ENCODE measurements around the gene MCUB. TPM values are rescaled to one million over a fixed set of nuclear protein-coding genes. Genes with fewer than 3 reads are reported as not detected.
"Not testable (repeated sequence)": the region's sequence is repeated elsewhere in the genome, so short reads cannot be mapped to it uniquely, and the experiment has no call there.

The MCUB gene
- polyA plus RNA-seq, 3 donors = 117 to 125 (median 123) TPM

GRCh38 chr4:109678925-109679324, 118.9 kb downstream of the MCUB start:
- H3K4me2 ChIP-seq (replicated peaks; ENCODE audit: extremely low read depth, low read length, poor library complexity, severe bottlenecking); H2AFZ ChIP-seq (ENCODE audit: insufficient read depth, low read depth, low read length, poor library complexity, severe bottlenecking); H3K4me1 Mint-ChIP-seq; DNase-seq; H3K9me3 ChIP-seq (replicated peaks in 1 of 2; ENCODE audit: control insufficient read depth in 1 of 2, insufficient read depth in 1 of 2, low read length in 2 of 2); H3K27ac ChIP-seq (ENCODE audit: low read depth in 1 of 2, low read length in 2 of 2); H3K4me3 ChIP-seq (replicated peaks in 1 of 3; ENCODE audit: low read depth in 2 of 3, low read length in 3 of 3); H3K27me3 ChIP-seq (ENCODE audit: control insufficient read depth in 2 of 2, insufficient read depth in 2 of 2, low read length in 2 of 2); H3K4me1 ChIP-seq (ENCODE audit: control insufficient read depth in 1 of 2, insufficient read depth in 2 of 2, low read length in 2 of 2); H4K20me1 ChIP-seq (ENCODE audit: insufficient read depth, low read length); H3K9ac ChIP-seq (ENCODE audit: insufficient read depth, low read length, poor library complexity, severe bottlenecking); intact Hi-C loops (cut with micrococcal nuclease); H3K79me2 ChIP-seq (ENCODE audit: insufficient read depth, low read length); H3K27me3 Mint-ChIP-seq (ENCODE audit: low read depth in 3 of 3); H3K4me3 Mint-ChIP-seq: not testable (repeated sequence)
- peaks cover 4 to 11% (median 8%) of the 10 kb centered on the region in 7 donors for H3K9me3 Mint-ChIP-seq
- H3K36me3 Mint-ChIP-seq = peaks cover 42 to 52% of the 10 kb centered on the region in 2 donors
- peak overlapping the region in 1 of 7 donors; percentile 16 for H3K27ac Mint-ChIP-seq
- 100% methylated on average over 7 of the region's 14 CpGs for WGBS (ENCODE audit: insufficient coverage)
- peaks cover 2 to 43% of the 10 kb centered on the region in 2 donors for H3K36me3 ChIP-seq (replicated peaks in 1 of 2; ENCODE audit: control insufficient read depth in 1 of 2, insufficient read depth in 2 of 2, low read length in 2 of 2)

GRCh38 chr4:109682875-109683274, 122.8 kb downstream of the MCUB start:
- no peak overlapping the region for H3K9ac ChIP-seq (ENCODE audit: insufficient read depth, low read length, poor library complexity, severe bottlenecking)
- H3K27me3 ChIP-seq (ENCODE audit: control insufficient read depth in 2 of 2, insufficient read depth in 2 of 2, low read length in 2 of 2) = no peaks in the 10 kb centered on the region
- no peak for TF ChIP-seq CTCF (IDR thresholded peaks at IDR 0.05)
- intact Hi-C loops (cut with micrococcal nuclease) = no loop called here
- 100% methylated on average over 1 of the region's 2 CpGs for WGBS (ENCODE audit: insufficient coverage)
- H2AFZ ChIP-seq (ENCODE audit: insufficient read depth, low read depth, low read length, poor library complexity, severe bottlenecking) = no peak overlapping the region
- peaks cover 4% of the 10 kb centered on the region for H4K20me1 ChIP-seq (ENCODE audit: insufficient read depth, low read length)
- H3K79me2 ChIP-seq (ENCODE audit: insufficient read depth, low read length) = no peaks in the 10 kb centered on the region
- H3K9me3 Mint-ChIP-seq = peaks cover 3 to 11% (median 7%) of the 10 kb centered on the region in 7 donors
- peaks cover 6% of the 10 kb centered on the region for H3K4me1 Mint-ChIP-seq
- no peak overlapping the region for H3K4me3 ChIP-seq (replicated peaks in 1 of 3; ENCODE audit: low read depth in 2 of 3, low read length in 3 of 3)
- H3K27ac ChIP-seq (ENCODE audit: low read depth in 1 of 2, low read length in 2 of 2) = no peak overlapping the region
- H3K4me3 Mint-ChIP-seq = no peak overlapping the region
- H3K9me3 ChIP-seq (replicated peaks in 1 of 2; ENCODE audit: control insufficient read depth in 1 of 2, insufficient read depth in 1 of 2, low read length in 2 of 2) = peaks cover 4 to 7% of the 10 kb centered on the region in 2 donors
- no peak for DNase-seq
- H3K36me3 Mint-ChIP-seq = peaks cover 62 to 80% of the 10 kb centered on the region in 2 donors
- no peak overlapping the region for H3K27ac Mint-ChIP-seq
- peaks cover 23 to 78% of the 10 kb centered on the region in 2 donors for H3K36me3 ChIP-seq (replicated peaks in 1 of 2; ENCODE audit: control insufficient read depth in 1 of 2, insufficient read depth in 2 of 2, low read length in 2 of 2)
- no peaks in the 10 kb centered on the region for H3K4me1 ChIP-seq (ENCODE audit: control insufficient read depth in 1 of 2, insufficient read depth in 2 of 2, low read length in 2 of 2)
- H3K27me3 Mint-ChIP-seq (ENCODE audit: low read depth in 3 of 3) = peaks cover 0 to 4% (median 1%) of the 10 kb centered on the region in 3 donors
- H3K4me2 ChIP-seq (replicated peaks; ENCODE audit: extremely low read depth, low read length, poor library complexity, severe bottlenecking) = no peak overlapping the region

Data from CD14-positive monocyte (primary cell).